GM18873 (cell line): ENCODE measurements around the gene MPZL3.

Experiments used
- ATAC-seq: cut with Tn5 transposase; IDR thresholded peaks from one replicate; pipeline ENCODE4 v1.9.1; 2021; ENCODE audit warnings: mild to moderate bottlenecking, moderate library complexity, moderate number of reproducible peaks; ENCODE audit not compliant: unreplicated experiment, low FRiP score

MPZL3 gene, protein sequence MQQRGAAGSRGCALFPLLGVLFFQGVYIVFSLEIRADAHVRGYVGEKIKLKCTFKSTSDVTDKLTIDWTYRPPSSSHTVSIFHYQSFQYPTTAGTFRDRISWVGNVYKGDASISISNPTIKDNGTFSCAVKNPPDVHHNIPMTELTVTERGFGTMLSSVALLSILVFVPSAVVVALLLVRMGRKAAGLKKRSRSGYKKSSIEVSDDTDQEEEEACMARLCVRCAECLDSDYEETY

DNA sequence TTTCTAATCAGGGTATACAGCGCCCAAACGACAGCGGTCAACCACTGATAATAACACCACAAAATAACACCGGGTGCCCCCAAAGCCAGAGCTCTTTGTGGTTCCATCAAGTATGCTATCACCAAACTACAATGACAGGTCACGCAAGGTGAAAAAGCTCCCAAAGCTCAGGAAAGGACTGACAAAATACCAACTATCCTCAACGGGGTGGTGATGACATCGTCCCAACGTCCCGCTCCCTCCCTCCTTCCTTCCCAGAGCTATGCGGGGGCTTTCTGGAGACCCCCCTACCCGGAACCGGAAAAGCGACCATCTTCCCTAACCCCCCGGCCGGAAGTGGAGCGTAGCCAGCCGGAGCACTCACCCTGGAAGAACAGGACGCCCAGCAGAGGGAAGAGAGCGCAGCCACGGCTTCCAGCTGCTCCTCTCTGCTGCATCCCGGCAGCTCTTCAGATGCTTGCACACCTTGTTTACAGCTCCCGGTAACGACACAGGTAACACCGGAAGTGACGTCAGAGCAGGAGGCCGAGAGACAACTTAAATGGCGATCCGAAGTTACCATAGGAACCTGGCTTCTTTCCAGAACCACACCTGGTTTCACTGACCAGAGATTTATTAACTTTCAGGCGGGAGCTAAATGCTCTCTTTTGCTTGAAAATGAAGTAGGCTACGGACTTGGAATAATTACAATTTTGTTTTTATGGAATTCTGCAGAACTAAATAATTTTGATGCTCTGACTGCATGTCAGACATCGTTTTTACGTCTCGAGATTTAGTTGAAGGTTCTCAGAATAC, at the start of gene MPZL3:
Gene MPZL3 (minus strand): TSS at position 508 of the 795 bp plus-strand sequence. CDS start 71 bp downstream, at position 437.
- ATAC-seq, result no peak

DNA sequence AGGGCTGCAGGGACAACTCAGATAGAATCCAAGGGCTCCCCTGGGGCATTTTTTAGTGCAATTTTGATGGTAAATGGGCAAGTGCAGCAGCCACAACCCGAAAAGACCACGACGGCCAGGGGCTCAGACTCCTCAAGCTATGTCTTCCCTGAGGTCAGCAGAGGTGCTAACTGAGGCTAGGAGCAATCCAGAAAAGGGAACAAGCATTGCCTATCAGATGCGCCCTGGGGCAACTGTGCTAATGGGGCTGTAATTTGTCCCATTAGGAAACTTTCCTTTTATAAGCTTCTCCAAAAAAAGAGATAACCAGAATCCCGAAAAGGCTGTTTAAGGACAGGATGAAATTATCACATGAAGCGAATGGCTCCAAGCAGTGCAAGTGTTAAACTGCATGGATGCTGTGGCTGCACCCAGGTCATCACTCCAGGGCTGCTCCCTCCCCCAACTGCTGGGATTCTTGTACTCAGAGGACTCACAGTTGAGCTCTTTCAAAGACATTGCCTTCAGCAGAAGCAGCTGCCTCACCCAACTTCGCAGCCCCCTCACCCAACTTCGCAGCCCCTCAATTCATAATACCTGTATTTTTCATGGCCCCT, 49.5 kb upstream of the MPZL3 start:
- ATAC-seq, result no peak

DNA sequence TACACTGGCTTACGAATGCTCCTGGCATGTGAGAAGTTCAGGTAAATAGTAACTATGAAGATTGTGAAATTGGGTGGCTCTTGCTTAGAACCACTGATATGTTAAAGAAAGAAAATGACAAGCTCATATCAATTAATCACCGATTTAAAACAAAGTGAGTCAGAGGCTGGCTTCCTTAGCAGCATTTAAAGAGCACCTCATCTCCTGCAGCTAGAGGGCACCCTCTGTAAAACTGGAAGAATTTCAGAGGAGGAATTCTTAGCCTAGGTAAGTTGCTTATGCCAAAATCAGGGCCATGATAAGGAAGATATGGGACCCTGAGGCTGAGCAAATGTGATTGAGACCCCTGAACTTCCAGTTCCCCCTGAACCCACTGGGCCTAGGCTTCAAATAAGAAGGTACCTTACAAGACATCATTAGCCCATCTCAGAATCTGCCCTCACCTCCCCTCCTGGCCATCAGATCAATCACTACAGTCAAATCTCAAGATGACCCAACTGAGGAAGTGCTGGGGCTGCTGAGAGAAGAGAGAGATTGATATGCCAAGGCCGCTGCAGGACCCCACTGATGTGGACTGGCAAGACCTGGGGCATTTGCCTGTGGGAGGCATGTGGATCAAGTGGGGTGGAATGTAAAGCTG, 43.8 kb upstream of the MPZL3 start:
- no peak for ATAC-seq

DNA sequence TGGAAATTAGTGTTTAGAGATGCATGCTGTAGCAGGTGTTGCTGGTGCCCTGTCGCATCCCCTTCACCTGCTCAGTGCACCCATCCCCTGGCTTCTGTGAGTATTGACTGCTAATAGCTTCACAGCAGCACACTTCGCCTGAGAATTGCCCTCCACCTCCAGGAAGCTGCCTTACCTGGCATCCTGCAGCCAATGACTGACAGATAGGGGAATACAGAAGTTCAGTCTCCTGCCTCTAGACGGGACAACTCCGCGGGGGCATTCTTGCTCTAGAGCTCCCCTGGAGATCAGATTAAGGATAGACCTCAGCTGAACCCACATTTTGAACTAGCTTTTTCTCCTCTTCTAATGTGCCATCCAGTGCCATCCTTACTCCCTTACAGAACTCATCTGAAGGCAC, 43.0 kb upstream of the MPZL3 start:
- no peak for ATAC-seq

DNA sequence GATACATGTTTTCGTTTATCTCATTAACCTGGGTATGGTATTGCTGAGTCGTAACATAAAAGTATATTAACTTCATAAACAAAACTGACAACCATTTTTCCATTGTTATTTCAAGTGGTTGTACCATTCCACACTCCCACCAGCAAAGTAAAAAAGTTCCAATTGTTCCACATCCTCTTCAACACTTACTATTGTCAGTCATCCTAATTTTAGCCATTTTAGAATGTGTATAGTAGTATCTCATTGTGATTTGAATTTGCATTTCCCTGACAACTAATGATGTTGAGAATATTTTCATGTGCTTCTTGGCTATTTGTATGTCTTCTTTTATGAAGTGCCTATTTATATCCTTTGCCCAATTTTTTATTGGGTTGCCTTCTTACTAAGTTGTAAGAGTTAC, 41.9 kb upstream of the MPZL3 start:
- no peak for ATAC-seq

DNA sequence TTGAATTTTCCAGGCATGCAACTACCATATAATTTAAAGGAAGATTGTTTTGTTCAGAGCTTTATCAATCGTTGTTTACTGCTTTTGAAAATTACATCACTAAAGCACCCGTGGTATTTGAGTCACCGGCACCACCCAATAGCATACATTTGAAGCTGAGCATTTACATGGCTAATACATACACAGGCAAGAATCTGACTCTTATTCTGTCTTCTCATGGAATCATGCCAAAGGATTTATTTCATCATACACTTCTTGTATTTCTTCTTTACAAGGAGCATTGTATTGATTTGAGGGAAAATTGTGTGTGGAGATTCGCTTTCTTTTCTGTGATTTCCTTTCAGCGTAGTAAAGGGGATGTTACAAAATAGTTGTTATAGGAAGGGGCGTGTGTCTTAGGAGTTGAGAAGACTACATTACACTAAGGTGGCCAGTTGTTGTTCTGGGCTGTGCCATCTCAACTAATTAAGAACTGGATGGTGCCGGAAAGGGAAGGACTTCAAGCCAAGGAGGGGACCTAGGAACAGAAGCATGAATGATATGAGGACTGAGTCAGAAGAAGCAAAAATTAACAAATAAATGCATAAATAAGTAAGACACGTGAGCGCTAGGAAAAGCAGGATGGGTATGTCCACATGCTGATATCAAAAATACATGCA, 39.4 kb upstream of the MPZL3 start:
- ATAC-seq, result no peak

DNA sequence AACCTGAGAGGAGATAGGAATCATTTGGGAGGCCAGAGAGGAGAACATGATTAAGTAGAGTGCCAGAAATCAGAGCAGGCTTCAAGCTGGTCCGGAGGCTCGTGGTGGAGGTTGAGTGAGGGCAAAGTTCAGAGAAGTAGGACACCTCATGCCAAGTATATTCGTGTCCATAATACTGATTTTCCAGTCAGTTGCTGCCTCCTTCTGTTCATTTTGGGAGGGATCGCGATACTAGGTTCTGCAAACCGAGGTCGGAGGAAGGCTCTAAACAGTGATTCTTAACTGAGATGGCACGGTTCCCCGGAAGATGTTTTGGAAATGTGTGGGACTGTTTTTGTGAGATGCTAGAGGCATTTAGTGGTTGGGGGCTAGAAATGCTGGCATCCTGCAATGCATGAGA, 38.8 kb upstream of the MPZL3 start:
- no peak for ATAC-seq

DNA sequence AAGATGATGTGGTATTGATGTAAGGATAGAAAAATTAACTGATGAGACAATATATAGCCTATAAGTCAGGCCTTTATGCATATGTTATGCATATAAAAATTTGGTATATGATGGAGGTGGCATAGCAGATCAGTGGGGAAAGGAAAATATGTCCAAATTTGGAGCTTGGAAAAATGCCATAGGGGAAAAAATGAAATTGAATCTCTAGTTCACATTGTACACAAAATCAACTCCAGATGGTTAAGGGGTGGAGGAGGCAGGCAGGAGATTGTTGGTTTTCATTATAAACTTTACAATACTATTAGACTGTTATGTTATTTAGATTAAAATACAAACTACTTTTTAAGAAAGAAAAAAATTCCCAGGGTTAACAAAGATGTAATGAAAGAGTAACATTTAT, 37.2 kb upstream of the MPZL3 start:
- ATAC-seq, result no peak

DNA sequence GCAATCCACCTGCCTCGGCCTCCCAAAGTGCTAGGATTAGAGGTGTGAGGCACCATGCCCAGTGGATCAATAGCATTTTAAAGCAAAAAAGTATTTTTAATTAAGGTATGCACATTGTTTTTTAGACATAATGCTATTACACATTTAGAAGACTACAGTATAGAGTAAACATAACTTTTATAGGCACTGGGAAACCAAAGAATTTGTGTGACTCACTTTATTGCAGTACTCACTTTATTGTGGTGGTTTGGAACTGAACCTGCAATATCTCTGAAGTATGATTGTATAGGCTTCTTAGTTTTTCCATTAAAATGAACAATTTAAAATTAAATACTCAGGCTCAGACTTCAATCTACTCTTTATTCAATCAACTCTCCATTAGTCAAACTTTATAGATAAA, 34.8 kb upstream of the MPZL3 start:
- ATAC-seq, result no peak

DNA sequence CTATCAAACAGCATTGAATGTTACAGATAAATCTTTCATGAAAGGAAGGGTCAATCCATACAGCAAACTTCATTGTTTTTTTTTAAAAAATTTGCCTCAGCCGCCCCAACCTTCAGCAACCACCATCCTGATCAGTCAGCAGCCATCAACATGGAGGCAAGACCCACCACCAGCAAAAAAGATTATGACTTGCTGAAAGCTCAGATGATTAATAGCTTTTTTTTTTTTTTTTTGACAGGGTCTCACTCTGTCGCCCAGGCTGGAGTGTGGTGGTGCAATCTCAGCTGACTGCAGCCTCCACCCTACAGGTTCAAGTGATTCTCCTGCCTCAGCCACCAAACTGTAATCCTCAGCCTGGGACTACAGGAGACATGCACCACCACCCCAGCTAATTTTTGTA, 34.4 kb upstream of the MPZL3 start:
- ATAC-seq, result no peak

DNA sequence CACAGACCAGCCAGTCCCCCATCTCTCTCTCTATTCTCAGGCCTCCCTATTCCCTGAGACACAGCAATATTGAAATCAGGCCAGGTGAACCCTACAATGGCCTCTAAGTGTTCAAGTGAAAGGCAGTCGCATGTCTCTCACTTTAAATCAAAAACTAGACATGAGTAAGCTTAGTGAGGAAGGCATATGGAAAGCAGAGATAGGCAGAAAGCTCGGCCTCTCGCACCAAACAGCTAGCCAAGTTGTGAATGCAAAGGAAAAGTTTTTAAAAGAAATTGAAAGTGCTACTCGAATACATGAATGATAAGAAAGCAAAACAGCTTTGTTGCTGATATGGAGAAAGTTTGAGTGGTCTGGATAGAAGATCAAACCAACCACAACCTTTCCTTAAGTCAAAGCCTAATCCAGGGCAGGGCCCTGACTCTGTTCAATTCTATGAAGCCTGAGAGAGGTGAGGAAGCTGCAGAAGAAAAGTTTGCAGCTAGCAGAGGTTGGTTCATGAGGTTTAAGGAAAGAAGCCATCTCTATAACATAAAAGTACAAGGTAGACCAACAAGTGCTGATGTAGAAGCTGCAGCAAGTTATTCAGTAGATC, 31.7 kb upstream of the MPZL3 start:
- ATAC-seq, result no peak

DNA sequence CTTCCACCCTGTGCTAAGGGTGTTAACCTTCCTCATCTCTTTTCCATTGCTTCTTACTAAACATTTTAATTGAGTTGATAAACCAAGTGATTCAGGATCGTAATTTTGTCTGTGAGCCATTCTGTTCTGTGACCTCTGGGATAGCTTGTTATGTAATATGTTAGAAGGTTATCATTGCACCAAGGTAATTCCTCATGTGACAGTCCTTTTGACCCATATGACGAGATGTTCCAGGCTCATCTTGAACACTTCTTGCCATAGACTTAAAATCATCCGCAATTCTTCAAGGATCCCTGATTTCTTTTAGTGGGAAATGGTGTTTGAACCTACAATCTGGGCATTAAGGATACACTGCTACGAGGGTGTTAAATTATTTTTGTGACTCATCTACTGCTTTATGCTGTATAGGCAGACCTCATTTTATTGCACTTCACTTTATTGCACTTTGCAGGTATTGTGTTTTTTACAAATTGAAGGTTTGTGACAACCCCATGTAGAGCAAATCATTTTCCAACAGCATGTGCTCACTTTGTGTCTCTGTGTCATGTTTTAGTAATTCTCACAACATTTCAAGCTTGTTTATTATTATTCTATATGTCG, 31.0 kb upstream of the MPZL3 start:
- no peak for ATAC-seq

DNA sequence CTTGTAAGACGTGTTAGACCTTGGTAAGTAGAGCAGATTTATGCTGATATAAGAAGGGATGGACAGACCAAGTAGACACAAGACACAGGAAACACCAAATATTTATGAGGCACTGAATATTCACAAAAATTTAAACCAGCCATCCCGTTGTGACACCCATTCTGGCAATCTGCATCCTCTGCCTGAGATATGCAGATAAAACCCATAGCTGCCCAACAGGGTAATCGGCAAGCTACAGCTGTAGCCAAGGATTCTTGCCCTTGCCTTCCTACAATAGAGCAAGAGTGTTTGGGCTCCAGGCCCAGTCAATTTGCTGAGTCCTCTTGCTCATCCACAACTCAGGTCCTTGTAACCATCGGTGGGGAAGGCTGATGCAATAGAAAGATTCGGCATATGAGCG, 30.4 kb upstream of the MPZL3 start:
- no peak for ATAC-seq

DNA sequence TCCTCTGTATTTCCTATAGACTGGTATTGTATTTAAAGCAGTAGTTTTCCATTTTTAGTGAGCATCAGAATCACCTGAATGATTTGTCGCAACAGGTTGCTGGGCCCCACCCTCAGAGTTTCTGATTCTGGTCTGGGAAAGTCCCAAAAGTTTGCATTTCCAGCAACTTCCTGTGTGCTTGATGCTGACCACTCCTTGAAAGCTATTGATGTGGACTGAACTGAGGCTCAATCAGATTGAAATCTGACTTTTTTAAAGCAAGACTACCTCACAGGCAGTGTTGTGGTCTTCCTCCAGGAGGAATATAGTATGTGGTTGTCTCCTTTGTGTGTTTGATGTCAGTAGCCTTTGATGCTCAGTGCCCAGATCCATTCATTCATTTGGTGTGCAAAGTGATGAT, 29.1 kb upstream of the MPZL3 start:
- no peak for ATAC-seq

DNA sequence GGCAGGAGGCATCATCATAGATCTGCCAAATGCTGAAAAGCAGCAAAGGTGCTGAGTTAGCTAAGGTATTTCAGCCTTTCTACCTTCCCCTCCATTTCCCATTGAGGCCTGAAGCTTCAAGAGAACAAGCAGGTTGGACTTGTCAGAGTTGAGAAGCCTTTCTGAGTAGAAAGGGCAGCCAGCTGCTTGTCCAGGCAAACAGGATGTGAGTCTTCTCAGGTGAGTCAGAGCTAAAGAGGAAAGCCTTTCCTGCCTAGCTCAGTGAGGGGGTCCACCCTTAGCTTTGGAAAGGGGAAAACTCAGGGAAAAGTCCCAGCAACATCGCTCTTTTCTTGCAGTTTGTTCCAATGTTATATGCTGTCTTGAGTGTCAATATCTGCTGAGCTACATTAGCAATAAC, 25.1 kb upstream of the MPZL3 start:
- ATAC-seq, result no peak

DNA sequence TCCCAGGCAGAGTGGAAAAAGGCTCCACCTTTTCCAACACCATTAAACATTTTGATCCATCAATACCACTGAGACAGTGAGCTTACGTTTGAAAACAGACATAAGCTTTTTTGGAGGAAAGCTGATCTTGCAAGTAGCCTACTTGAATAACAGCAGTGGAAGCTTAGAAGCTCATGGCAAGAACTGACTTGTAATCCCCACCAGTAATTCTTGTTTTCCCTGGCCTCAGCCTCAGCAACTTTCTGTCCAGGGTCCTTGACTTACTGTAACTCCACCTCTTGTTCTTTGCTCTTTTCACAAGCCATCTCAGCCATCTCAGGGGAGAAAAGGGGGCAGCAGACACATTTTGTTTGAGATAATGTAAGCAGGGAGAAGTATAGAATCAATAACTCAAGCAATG, 24.3 kb upstream of the MPZL3 start:
- no peak for ATAC-seq

DNA sequence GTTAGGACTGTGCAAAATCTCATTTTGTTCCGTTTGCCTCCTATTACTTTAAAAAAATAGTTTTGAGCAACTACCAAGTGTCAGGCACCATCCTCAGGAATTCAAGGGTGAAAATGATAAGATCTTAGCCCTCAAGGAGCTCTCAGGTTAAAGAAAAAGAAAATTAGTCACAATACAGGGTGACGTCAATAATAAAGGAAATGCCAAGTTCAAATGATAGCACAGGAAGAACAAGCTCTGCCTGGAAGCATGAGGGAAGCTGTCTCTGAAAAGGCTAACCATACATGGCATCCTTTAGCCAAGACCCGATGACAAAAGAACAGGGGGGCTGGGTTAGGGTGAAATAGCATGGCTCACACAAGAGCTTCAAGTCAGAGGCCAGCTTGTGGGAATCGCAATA, 23.0 kb upstream of the MPZL3 start:
- no peak for ATAC-seq

DNA sequence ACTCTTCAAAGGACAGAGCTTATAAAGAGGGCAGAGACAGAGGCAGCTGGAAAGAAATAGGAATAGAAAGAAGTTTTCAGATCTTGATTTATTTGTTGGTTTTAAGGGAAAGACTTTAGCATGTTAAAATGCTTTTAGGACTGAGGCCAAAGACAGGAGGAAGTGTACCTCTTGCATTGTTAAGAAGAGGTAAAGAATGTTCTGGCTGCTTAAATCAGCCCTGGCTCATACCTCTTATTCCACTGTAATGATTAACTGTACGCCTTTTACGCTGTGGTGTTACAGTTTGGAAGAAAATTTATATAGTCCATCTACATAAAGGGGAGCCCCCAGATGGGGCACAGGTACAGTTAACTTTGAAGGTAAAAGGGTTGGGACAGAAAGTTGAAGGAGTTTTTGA, 22.0 kb upstream of the MPZL3 start:
- no peak for ATAC-seq

DNA sequence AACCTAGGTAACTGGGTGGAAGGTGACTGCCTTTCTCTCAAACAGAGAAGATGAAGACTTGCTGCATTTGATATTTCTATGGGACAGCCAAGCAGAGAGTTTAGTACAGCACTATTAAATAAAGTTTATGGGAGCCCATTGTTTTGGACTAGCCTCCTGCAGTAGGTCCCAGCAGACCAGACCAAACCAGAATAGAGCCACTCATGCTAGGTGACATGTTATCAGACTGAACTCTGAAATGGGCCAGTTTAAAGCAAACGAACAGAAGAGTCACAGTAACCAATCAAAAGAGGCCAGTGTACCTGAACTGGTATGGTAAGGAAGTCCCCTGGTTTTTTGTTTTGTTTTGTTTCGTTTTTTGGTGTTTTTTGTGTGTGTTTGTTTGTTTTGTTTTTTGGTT, 19.8 kb upstream of the MPZL3 start:
- ATAC-seq, result no peak

DNA sequence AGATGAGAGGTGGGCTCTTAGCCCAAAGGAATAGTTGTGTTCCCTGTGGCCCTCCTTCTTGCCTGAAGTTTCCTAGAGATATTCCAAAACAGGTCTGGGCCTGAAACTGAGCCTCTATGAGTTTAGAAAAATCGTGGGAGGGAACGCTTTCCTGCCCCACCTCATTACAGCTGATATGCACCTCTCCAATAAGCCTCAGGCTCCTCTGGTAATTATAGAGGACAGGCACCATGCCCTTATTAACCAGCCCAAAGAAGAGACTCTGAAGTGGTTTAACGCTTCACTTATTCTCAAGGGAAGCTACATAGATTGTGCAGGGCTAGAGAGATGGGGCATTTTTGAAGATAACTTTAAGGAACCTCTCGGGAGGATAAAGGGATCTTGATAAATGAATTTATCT, 15.3 kb upstream of the MPZL3 start:
- ATAC-seq, result no peak
